ENCODE data around the gene LHX3.

Gene LHX3

GRCh38 chr9:136191099-136191959, 13.6 kb downstream of the LHX3 start:
- DNase-seq: no peak

DNA sequence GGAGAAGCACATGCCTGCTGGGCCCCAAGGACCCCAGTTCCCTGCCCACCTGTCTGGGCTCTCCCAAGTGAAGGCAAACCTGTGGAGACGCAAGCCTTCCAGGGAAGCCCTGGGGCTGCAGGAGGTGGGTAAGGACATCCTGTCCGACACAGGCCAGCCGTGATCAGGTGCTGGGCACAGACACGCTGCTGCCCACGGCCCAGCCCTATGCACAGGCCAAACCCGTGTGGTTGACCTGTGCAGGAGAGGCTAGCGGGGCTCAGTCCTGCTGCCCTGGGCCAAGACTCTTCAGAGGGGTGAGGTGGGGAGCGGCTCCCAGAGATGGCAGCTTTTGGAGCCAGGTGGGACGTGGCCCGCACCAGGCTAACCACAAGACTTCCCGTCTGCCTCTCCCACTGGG, 14.3 kb downstream of the LHX3 start:
- DNase-seq: no peak

- no peak for DNase-seq
Measured at GRCh38 chr9:136190237-136190601, 14.7 kb downstream of the LHX3 start.

DNA sequence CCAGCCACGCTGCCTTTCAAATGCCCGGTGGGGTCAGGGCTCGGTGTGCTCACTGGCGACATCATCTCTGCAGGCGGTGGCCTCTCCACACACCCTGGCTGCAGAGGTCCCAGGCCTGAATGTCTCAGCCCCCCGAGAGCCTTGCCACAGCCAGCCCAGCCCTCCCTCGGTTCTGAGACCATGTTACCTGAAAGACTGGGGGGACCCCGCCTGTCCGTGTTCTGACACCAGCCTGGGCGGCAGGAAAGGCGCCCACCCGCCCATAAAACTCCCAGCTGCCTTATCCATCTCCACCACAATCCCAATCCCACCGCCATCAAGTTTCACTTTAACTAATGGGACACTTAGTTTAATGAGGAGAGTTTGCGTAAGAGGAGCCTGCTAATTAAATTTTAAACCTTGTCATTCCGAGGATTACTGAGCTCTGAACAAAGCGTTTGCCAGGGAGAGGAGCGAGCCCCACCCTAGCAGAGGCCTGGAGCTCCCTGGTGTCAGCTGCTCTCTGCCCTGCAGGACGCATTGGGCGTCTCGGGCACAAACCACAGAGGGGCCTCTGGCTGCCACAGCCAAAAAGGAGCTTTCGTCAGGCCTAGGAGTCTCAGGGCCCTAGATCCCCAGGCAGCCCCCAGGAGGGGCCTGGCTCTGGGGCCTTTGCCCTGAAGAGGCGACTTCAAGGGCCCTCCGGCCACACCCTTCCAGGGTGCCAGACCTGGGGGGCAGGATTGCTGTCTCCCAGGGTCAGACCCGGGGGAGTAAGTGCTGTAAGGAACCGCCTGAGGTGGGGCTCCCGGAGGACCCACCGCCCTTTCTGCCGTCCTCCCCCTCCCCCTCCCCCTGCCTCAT, 15.3 kb downstream of the LHX3 start:
- no peak for DNase-seq

DNA sequence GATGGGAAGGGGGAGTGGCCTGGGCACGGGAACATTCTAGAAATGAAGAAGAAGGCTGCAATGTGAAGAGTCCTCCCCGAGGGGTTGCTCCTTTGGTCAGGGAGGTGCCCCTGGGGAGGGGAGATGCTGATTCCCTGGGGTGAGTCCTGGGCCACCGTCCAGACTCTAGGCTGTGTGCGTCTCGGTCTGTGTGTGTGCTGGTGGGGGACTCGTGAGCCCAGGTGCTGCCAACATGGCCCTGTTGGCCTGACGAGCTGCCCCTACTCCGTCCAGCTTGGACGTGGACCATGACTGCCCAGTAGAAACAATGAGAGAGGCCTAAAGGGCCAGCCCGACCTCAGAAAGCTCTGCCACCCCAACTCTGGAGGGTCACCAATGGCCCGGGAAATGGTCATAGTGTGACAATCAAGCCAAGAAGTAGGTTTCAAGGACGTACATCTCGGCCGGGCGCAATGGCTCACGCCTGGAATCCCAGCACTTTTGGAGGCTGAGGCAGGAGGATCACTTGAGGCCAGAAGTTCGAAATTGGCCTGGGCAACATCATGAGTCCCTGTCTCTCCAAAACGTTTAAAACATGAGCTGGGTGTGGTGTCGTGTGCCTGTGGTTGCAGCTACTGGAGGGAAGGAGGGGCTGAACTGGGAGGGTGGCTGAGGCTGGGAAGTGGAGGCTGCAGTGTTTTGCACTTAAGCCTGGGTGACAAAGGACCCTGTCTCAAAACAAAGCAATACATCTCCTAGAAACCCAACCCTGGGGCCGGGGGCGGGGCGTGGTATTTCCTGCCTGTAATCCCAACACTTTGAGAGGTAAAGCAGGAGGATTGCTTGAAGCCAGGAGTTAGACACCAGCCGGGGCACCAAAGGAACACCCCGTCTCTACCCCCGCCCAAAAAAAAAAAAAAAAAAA, 17.0 kb downstream of the LHX3 start:
- no peak for DNase-seq

- no peak for DNase-seq
Measured at GRCh38 chr9:136187197-136187596, 17.7 kb downstream of the LHX3 start.

GRCh38 chr9:136186386-136186785, 18.5 kb downstream of the LHX3 start:
- no peak for DNase-seq

DNA sequence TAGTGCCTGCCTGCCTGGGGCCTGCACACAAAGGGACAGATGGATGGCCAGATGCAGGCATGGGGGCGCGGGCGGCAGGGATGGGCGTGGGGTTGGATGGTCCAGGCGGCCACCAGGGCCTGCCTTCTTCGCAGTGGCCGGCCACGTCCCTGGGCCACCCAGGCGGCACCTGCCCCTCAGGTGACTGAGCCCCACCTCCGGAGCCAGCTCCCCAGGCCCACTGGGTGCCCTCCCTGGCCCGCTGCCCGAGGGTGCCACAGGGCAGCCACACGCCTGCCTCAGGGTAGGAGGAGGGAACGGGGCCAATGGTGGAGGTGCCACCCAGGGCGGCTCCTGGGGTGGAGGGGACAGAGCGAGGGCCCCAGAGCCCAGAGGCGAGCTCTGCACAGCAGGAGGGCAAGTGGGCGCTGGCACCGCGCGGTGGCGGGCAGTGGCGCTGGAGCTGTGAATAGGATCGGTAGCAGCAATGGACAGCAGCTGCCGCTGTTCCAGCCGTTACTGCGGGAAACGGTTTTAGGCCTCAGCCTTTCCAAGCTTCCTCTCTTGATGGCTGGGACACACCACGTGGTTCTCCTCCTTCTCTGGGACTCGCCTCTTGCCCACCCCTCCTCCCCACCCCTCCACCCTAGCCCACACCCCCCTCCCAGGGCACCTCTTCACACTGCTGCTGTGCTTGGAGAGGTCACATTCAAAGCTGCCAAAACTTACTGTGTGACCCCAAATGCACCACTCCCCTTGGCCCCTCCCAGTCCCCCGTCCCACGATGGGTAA, 19.1 kb downstream of the LHX3 start:
- DNase-seq: no peak

- DNase-seq: no peak
Measured at GRCh38 chr9:136185066-136185465, 19.9 kb downstream of the LHX3 start.

- no peak for DNase-seq
Measured at GRCh38 chr9:136182850-136183422, 22.0 kb downstream of the LHX3 start.

DNA sequence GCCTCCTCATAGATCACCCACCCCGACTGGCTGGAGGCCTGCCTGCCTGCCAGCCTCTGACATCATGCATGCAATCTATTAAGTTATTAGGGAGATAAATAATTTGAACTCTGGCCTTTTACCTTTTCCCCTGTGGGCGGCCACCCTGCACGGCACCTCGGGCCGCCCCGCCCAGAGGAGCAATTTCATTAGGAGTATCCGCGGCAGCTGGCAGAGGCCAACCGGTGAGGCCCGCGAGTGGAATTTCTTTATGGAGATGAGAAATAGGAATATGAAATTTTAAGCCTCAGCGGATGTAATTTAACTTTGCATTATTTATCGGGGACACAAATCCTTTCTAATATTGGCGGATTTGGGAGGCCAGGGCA, 22.5 kb downstream of the LHX3 start:
- no peak for DNase-seq

- no peak for DNase-seq
Measured at GRCh38 chr9:136181784-136182419, 23.0 kb downstream of the LHX3 start.

- no peak for DNase-seq
Measured at GRCh38 chr9:136180586-136180985, 24.3 kb downstream of the LHX3 start.

DNA sequence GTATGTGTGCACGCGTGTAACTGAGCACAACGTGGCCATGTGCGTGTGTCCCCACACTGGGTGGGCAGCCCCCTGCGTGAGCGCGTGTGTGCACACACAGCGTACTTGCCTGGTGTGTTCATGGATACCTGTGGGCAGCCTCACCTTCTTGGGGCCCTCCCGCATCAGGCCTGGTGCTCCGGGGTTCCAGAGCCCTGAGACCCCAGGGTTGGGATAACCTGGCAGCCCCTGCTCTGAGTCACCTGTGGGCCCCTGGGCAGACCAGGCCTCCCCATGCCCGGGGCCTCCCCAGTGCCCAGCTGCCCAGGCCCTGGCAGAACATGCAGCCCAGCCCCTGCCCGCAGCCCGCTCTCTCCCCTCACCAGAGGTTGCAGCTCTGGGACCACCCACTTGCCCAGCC, 25.2 kb downstream of the LHX3 start:
- DNase-seq: no peak

DNA sequence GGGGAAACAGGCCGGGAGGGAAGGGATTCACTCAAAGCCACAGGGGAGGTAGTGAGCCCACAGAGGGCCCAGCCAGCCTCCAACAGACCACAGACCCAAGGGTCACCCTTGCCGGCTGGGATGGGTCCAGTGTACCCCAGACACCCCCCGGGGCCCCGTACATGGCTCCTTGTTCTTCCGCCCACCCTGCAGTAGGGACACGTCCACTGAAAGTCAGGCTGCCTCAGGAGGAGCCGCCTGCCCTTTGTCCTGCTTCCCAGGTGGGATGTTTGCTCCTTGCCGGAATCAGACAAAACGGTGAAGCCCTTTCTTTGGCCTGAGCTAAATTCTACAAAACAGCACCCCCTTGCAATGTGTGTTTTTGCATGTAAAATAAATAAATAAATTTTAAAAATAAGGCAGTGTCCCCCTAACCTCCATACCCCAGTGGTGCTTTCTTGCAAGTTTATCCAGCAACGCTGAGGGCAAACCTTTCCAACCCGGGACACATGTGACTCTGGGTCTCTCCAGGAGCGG, 25.8 kb downstream of the LHX3 start:
- no peak for DNase-seq

GRCh38 chr9:136178773-136179075, 26.2 kb downstream of the LHX3 start:
- DNase-seq: no peak

- DNase-seq: no peak
Measured at GRCh38 chr9:136178061-136178772, 26.7 kb downstream of the LHX3 start.

GRCh38 chr9:136177224-136177623, 27.7 kb downstream of the LHX3 start:
- no peak for DNase-seq

DNA sequence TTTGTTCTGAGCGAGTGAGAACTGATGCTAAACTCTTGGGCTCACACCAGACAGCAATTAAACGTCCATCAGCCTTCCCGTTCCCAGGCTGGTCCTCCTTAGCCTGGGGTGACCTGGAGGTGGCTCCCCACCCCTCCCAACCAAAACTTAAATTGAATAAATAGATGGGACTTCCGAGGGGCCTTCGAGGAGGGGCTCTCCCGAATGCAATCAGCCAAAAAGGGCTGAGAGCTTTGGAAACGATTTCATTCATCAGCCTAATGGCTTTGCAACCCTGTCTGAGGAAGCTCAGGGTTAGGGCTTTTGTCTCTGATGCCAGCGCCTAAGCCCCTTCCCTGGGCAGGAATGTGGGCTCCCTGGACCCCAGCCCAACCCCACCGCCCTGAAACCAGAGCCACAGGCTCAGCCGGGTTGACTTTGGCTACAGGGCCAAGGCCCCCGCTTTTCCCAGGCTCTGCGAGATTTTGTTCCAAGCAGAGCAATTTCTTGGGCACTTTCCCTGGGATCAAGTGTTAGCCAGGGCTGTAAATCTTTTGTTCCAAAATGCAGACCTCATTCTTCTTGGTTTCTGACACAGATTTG, 29.2 kb downstream of the LHX3 start:
- no peak for DNase-seq
